BLaER1 treated with 17β-estradiol and CSF1 and Interleukin-3, amounts not matched to agents 10 nM and 100 nM (cell line): ENCODE results near the gene MEAK7.

Experiments
- H3K27ac ChIP-seq, 11 experiments: shearing (Covaris generic); formaldehyde crosslinking; 2 replicates each; pipeline ENCODE4 v1.8.1; 2022
- H3K27me3 ChIP-seq, 11 experiments: shearing (Covaris generic); formaldehyde crosslinking; 2 replicates each; pipeline ENCODE4 v1.8.1; 2022
- H3K36me3 ChIP-seq, 11 experiments: shearing (Covaris generic); formaldehyde crosslinking; 2 replicates each; pipeline ENCODE4 v1.8.1; 2022
- H3K4me1 ChIP-seq, 10 experiments: shearing (Covaris generic); formaldehyde crosslinking; 2 replicates each; pipeline ENCODE4 v1.8.1; 2022
- H3K4me2 ChIP-seq, 11 experiments: shearing (Covaris generic); formaldehyde crosslinking; 2 replicates each; pipeline ENCODE4 v1.8.1; 2022
- H3K4me3 ChIP-seq, 10 experiments: shearing (Covaris generic); formaldehyde crosslinking; 2 replicates each; pipeline ENCODE4 v1.8.1; 2022
- H3K9ac ChIP-seq, 11 experiments: shearing (Covaris generic); formaldehyde crosslinking; 2 replicates each; pipeline ENCODE4 v1.8.1; 2022
- H3K9me3 ChIP-seq, 11 experiments: shearing (Covaris generic); formaldehyde crosslinking; replicated peaks in 1 of 11; 2 replicates each; pipeline ENCODE4 v1.8.1; 2022
- H4K20me1 ChIP-seq, 11 experiments: shearing (Covaris generic); formaldehyde crosslinking; 2 replicates each; pipeline ENCODE4 v1.8.1; 2022
- Cebpa-rat ChIP-seq, 11 experiments: shearing (Covaris generic); IDR thresholded peaks; 2 replicates each; pipeline ENCODE4 v1.8.1; 2022

Gene MEAK7

GRCh38 chr16:84459533-84459894 is 44.9 kb downstream of the MEAK7 start:
- no peak for TF ChIP-seq Cebpa-rat (IDR thresholded peaks at IDR 0.05)
- H3K36me3 ChIP-seq, result peaks cover 0 to 31% (median 0%) of the 10 kb centered on the region in 11 experiments; a peak in 7 of 22 replicates
- no peak overlapping the region for H3K4me2 ChIP-seq
- peaks cover 8 to 18% (median 12%) of the 10 kb centered on the region in 10 experiments; a peak in 19 of 20 replicates for H3K4me1 ChIP-seq
- H3K27me3 ChIP-seq, result no peaks in the 10 kb centered on the region
- no peak overlapping the region for H3K27ac ChIP-seq
- H3K9me3 ChIP-seq, result peaks cover 0 to 9% (median 0%) of the 10 kb centered on the region in 11 experiments; a peak in 4 of 22 replicates
- no peak overlapping the region for H3K9ac ChIP-seq
- no peak overlapping the region for H3K4me3 ChIP-seq
- H4K20me1 ChIP-seq, result no peaks in the 10 kb centered on the region

GRCh38 chr16:84458606-84459532 is 45.6 kb downstream of the MEAK7 start:
- no peak overlapping the region for H3K27ac ChIP-seq
- no peak overlapping the region for H3K9ac ChIP-seq
- H4K20me1 ChIP-seq, result no peaks in the 10 kb centered on the region
- H3K4me3 ChIP-seq, result no peak overlapping the region
- TF ChIP-seq Cebpa-rat (IDR thresholded peaks at IDR 0.05), result no peak
- peaks cover 0 to 9% (median 0%) of the 10 kb centered on the region in 11 experiments; a peak in 4 of 22 replicates for H3K9me3 ChIP-seq
- H3K4me2 ChIP-seq, result no peak overlapping the region
- peaks cover 8 to 18% (median 12%) of the 10 kb centered on the region in 10 experiments; a peak in 19 of 20 replicates for H3K4me1 ChIP-seq
- H3K36me3 ChIP-seq, result peaks cover 0 to 24% (median 0%) of the 10 kb centered on the region in 11 experiments; a peak in 5 of 22 replicates
- no peaks in the 10 kb centered on the region for H3K27me3 ChIP-seq

- Histone ChIP-seq H3K9me3 (peaks cover 0 to 21% (median 9%) of the 10 kb centered on the region in 11 experiments; a peak in 12 of 22 replicates), H3K27ac (no peak overlapping the region), H4K20me1 (no peaks in the 10 kb centered on the region), H3K27me3 (no peaks in the 10 kb centered on the region), H3K4me3 (no peak overlapping the region), H3K4me2 (no peak overlapping the region), H3K9ac (no peak overlapping the region), H3K4me1 (no peaks in the 10 kb centered on the region), H3K36me3 (no peaks in the 10 kb centered on the region)
- TF ChIP-seq Cebpa-rat (IDR thresholded peaks at IDR 0.05), result no peak
These were observed 49.4 kb downstream of the MEAK7 start for GRCh38 chr16:84455031-84455430.
